Measurements from ENCODE around the gene FES.
"Not testable (repeated sequence)": the region's sequence is repeated elsewhere in the genome, so short reads cannot be mapped to it uniquely, and the experiment has no call there.

Gene FES

DNA sequence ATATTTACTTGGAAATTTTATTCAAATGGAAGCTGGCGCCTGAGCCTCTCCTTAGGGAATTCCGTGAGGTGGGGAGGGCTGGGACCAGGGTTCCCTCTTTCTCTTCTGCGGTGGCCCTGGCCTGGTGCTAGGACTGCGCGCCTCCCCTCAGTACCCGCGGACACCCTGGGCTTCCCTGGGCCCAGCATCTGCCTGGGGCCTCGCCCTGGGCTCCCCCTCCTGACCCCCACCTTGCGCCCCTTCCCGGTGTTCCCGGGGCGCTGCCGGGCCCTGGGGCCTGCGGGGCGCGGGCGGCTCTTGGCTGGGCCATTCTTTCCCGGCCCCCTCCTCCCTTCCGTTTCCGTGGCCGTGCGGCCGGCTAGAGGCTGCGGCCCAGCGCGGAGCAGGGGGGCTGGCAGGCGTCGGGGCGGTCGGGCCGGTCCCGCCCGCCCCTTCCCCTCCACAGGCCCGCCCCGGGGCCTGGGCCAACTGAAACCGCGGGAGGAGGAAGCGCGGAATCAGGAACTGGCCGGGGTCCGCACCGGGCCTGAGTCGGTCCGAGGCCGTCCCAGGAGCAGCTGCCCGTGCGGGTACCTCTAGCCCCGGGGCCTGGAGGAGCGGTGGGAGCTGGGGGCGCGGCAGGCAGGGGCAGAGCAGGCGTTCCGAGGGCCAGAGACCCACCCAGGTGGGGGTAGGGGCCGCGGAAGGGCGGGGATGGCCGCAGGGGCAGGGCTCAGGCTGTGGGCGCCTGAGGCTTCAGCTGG is at the start of gene FES:
FES (plus strand) TSS at position 529 of the 743 bp plus-strand sequence. CDS start 542 bp downstream, outside the sequence.
- DNase-seq: peak in 13 of 51 donors; percentile 17 to 52 (median 41)

DNA sequence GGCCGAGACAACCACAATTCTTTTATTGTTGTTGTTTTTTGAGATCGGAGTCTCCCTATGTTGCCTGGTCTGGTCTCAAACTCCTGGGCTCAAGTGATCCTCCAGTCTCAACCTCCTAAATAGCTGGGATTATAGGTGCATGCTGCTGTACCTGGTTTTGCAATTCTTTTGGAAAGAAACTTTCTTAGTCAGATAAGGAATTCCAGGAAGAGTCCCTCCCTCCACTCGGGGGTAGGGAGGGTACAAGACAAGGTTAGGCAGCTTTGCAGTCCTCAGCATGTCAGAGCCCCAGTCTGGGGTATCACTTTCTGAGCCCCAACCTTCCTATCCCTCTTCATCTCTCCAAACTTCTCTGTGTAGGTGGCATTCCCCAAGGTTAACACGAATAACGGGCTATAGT is 49.7 kb upstream of the FES start:
- DNase-seq: no peak

DNA sequence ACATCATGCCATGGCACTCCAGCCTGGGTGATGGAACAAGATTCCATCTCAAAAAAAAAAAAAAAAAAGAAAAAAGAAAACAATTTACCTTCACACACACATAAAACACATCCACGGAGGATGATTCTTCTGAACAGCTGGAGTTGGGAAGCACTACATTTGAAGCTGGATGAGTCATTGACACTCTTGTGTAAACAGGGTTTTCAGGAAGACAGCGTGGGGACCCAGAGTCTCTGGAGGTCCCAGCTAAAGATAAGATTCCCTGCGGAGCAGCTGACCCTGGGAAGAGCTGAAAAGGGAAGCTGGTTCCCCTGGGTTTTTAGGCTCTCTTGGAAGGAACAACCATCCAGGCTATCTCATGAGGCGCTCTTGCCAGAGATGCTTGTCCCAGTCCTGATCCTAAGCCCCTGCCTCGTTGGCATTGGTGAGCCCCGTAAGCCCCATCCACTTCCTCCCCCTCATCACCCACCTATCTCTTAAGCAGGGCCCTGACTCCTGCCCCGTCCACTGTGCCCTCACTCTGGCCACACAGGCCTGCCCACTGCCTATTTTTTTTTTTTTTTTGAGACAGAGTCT is 47.9 kb upstream of the FES start:
- no peak for DNase-seq

GRCh38 chr15:90837094-90837493 is 47.2 kb upstream of the FES start:
- DNase-seq: no peak

DNA sequence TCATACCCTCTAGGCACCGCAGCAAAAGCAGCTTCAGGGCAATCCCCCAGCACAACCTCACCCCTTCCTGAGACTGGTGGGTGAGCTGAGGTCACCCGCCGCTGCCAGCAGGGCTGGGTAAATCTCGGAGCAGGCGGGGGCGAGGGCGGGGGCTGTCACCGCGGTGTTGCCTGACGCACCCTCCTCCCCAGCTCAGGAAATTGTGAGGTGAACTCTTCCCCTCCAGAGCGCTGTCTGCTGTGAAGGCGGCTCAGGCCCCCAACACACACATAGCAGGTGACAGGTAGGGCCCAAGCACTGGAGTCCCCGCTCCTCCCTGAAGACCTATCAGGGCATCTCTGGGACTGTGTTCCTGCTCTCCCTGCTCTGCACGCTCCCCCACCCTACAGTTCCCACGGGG is 46.2 kb upstream of the FES start:
- DNase-seq: no peak

GRCh38 chr15:90838544-90838943 is 45.8 kb upstream of the FES start:
- DNase-seq: no peak

DNA sequence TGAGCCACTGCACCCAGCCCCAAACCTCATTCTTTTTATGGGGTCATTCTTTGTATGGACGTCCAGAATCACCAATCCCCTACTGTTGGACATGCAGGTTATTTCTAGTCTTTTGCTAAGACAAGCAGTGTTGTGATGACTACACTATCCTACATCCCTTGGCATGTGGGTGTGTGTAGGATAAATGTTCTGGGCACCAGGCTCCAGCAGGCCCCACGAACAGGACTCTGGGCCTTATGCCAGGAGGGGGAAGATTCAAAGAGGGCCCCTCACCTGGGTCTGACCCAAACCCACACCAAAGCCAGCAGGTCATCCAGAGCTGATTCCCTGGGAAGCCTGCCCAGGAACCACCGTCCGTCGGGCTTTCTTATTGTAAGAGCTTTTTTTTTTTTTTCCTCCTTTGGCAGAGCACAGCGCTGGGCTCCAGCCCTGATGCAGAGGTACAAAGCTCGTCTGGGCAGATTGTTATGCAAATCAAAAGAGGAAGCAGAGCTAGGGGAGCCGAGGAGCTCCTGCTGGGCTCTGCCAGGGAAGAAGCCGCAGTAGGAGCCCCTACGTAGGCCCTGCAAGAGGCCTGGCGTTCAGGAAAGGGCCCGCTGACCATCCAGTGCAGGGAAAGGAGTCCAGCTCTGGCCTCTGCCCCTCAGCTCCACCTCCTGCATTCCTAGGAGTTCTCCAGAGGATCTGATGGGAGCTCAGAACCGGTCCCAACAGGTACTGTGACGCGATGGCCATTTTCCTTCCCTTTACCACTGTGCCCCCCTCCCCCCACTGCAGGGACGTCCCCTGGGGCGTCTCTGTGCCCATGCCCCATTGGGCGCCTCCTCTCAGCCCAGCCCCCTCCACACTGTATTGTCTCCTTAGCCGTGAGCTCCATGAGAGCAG is 44.9 kb upstream of the FES start:
- peak in 16 of 51 donors; percentile 16 to 75 (median 32) for DNase-seq

- no peak for DNase-seq
These were observed 44.0 kb upstream of the FES start for GRCh38 chr15:90840157-90840855.

DNA sequence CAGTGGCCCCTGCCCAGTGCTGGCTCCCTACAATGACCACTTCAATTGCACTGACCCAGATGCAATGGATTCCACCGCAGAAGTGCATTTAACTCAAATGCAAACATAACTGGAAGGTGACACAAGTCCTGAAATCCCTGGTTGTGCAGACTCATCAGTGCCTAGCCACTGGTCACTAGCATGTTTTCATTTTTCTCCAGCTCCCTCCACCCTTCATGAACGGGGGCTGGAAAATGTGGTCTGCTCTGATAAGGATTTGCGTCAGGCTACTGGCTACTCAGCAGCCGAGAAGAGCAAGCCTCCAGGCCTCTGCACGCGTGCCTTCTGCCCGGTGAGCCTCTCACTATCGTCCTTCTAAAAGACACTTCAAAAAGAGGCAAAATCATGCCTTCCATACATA is 43.4 kb upstream of the FES start:
- no peak for DNase-seq

DNA sequence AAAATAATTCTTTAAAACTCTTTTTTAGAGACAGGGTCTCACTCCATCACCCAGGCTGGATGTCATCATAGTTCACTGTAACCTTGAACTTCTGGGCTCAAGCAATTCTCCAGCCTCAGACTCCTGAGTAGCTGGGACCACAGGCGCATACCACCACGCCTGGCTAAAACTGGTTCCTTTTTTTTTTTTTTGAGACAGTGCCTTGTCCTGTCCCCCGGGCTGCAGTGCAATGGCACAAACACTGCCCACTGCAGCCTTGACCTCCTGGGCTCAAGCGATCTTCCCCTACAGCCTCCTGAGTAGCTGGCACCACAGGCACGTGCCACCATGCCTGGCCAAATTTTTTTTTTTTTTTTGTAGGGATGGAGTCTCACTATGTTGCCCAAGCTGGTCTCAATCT is 39.6 kb upstream of the FES start:
- no peak for DNase-seq

DNA sequence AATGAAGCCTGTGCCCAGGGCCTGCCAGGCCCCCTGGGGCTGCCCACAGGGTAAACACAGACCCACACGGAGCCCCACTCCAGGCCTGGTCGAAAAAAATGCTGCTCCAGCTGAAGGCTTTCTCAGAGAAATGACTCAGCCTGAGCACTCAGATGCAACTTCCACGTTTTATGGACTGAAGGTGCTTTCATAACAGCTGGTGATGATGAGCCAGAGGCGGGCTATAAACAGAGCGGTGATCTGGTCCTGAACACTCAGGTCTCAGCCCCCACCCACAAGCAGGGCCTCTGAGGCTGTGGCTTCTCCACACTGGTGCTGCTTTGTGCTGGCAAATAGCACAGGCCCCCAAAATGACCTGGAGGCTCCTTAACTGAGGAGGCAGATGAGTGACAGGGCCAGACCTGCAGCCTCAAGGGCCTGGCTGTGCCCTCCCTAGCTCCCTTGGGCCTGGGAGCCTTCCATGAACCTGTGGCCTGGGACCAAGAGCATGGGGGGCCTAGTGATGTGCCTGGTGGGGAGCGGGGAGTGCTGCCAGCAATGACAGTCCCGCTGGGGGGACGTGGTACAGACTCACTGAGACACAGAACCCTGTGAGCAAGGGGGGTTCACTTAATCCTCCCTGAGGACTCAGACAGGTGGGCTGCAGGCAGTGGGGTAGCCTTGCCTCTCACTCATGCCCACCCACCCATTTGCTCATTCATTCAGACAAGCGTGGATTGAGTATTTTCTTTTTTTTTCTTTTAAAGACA is 38.9 kb upstream of the FES start:
- peak in 1 of 51 donors; percentile 35 for DNase-seq

GRCh38 chr15:90849424-90849823 is 34.9 kb upstream of the FES start:
- not testable (repeated sequence) for DNase-seq

DNA sequence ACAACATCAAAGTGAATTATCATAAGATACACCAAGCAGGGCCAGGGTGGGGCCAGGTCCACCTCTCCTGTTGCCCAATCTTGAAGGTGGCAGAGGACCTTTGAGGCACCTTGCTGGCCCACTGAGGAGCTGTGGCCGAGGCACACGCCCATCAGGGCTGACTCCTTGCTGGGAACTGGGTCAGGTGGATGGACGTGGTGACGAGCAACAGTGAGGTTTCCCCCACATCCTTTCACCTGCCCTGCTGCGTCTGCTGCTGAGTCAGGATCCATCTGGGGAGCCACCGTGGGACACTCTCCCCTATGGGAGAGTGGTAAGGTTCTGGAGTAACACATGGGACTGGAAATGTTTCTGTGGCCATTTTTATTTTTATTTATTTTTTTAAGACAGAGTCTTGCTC is 33.2 kb upstream of the FES start:
- DNase-seq: no peak

DNA sequence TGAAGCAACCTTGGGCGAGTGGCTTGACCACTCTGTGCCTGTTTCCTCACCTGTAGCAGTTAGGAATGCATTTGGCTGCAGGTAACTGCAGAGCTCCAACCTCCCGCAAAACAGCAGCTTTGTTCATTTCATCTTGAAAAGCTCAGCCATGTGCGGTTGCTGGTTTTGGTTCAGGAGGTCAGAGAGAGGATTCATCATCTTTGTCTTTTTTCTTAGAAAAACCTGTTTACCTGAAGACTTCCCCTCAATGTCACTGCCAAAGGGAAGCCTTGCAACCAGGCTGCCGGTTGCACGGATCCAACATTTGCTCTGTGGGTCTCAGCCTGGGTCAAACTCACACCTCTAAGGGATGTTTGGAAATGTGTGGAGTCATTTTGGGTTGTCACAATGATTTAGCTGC is 32.4 kb upstream of the FES start:
- no peak for DNase-seq

DNA sequence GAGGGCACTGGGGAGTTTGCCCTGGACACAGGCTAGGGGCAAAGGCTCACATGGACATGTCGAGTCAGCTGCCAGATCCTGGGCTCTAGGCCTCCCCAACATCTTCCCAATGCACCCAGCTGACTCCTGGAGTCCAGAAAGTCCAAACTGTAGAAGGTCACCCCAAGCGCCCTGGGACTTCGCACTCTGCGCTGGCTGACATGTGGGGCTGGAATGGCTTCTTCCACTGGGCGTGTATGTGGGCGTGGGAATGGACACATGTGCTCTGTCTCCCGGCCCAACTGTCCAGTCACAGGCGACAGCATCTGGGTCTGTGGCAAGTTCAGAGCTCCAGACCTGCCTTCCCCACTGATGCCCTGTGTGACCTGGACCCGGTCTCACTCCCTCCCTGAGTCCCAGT is 29.2 kb upstream of the FES start:
- DNase-seq: no peak

DNA sequence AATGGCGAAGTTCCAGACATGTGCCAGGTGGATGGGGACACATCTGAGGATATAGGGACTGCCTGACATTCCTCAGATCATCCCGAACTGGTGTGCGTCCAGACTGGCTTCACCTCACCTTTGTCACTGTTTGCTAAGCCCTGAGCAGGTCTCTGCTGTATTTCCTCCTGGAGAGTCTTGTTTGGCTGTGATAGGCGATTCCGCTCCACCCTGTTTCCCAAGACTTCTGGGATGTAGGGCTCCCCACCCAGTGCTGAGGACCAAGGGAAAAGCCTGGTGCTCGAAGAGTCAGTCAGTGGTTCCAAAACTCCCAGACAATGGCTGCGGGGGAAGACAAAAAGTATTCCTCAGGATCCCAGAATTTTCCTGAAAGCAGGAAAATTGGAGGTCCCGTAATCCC is 27.0 kb upstream of the FES start:
- no peak for DNase-seq

- DNase-seq: no peak
These were observed 26.3 kb upstream of the FES start for GRCh38 chr15:90857883-90858443.

DNA sequence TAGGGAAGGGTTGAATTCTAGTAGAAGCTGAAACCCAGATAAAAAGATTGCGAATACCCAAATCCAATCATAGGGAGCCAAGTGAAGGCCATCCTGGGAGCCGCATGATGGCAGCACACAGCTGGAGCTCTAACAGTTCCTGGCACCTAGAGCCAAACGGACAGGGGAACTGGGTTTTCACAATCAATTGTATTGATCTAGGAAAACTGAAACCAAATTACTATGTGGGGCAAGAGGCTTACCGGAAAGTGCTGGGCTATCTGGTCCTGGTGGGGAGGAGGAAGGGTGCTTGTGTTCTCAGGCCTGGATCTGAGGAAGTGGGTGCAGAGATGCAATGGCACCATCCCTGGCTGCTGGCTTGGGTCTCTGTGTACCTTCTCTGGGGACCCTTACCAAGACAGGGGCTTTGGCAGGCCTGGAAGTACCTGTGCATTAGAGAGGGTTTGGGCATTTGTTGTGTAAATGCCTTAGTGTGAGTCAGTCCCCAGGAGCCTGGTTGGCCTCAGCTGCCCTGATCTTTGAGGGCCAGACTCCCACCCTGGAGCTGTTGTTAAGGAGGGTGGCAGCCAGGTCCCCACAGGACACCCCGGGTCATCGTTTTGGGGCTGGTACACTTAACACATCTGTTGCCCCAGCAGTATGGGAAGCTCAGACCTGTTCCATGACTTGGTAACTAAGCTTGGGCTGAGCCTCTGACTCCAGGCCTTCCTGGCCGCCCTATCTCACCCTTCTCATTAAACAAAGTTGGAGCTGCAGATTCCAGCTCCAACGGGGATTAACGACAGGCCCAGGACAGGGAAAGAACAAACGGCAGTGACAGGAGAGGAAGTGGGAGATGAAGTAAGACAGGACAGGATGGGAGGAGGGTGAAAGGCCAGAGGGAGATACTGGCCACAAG is 24.8 kb upstream of the FES start:
- DNase-seq: no peak

- no peak for DNase-seq
These were observed 23.9 kb upstream of the FES start for GRCh38 chr15:90860450-90860849.

Measured in hypothalamus (tissue), 51 donors.